Transverse colon (tissue), 4 donors: ENCODE results near the gene ZNF576. TPM values are rescaled to one million over a fixed set of nuclear protein-coding genes. Genes with fewer than 3 reads are reported as not detected.
"Not testable (repeated sequence)": the region's sequence is repeated elsewhere in the genome, so short reads cannot be mapped to it uniquely, and the experiment has no call there.

Experiments
- DNase-seq: peaks from one replicate; pipeline ENCODE4 v3.0.0-alpha.2; 2019
- H3K27ac ChIP-seq, 4 donors: fragments of 200-600 bp; sonication (generic); 2 replicates each; pipeline ENCODE4 v1.5.1; 2016 to 2018; ENCODE audit warnings: inconsistent platforms in 4 of 4
- H3K27me3 ChIP-seq: fragments of 200-600 bp; sonication (generic); 2 replicates; pipeline ENCODE4 v1.5.1; 2017; ENCODE audit warnings: inconsistent platforms
- H3K36me3 ChIP-seq, 4 donors: fragments of 200-600 bp; sonication (generic); 2 replicates each; pipeline ENCODE4 v1.5.1; 2017 to 2019; ENCODE audit warnings: inconsistent platforms in 4 of 4
- H3K4me1 ChIP-seq, 4 donors: fragments of 200-600 bp; sonication (generic); 2 replicates each; pipeline ENCODE4 v1.5.1; 2017 to 2020; ENCODE audit warnings: inconsistent platforms in 4 of 4
- H3K4me3 ChIP-seq, 4 donors: fragments of 200-600 bp; sonication (generic); 1 replicate in 1 of 4; 2 replicates in 3 of 4; pipeline versions ENCODE4 v1.5.1 to v1.6.1; 2017 to 2019; ENCODE audit warnings: inconsistent platforms in 4 of 4
- H3K9me3 ChIP-seq, 2 donors: fragments of 200-600 bp; sonication (generic); 2 replicates each; pipeline ENCODE4 v1.5.1; 2017 to 2019; ENCODE audit warnings: inconsistent platforms in 2 of 2
- CTCF ChIP-seq, 5 experiments: fragments of 200-600 bp in 3 of 5; fragments of 450-650 bp in 2 of 5; sonication (generic) in 3 of 5; IDR thresholded peaks; 1 replicate in 2 of 5; 2 replicates in 3 of 5; pipeline ENCODE4 v1.5.1; 2016 to 2017; ENCODE audit warnings: antibody characterized with exemption in 5 of 5, inconsistent platforms in 3 of 5, mild to moderate bottlenecking in 2 of 5, moderate library complexity in 1 of 5
- EP300 ChIP-seq: sonication (generic); formaldehyde crosslinking; IDR thresholded peaks from one replicate; pipeline ENCODE4 v1.6.1; 2017; ENCODE audit warnings: antibody characterized with exemption, low read depth
- POLR2A ChIP-seq: fragments of 450-650 bp; IDR thresholded peaks from one replicate; pipeline ENCODE4 v1.6.1; 2016; ENCODE audit warnings: antibody characterized with exemption, mild to moderate bottlenecking, moderate library complexity
- POLR2AphosphoS5 ChIP-seq, 3 donors: sonication (generic); formaldehyde crosslinking; IDR thresholded peaks; one replicate each; pipeline ENCODE4 v1.6.1; 2016; ENCODE audit warnings: antibody characterized with exemption in 3 of 3
- WGBS, 2 donors: methylation state at CpG; one replicate each; pipeline ENCODE4 v1.1.5; 2018; ENCODE audit warnings: low coverage in 1 of 2; 5-methylcytosine and 5-hydroxymethylcytosine counted together
- in situ Hi-C, 4 donors: fragments of 200-750 bp; cut with MboI; loops; one replicate each; pipeline versions ENCODE4 v1.15.0 to v1.15.1; 2017; ENCODE audit warnings: low sequenced_read_pairs in 3 of 4, low pct_ligation_motif_present in 1 of 4, low pct_unique_long_range_greater_than_20kb in 1 of 4
- intact Hi-C: fragments of 100-400 bp; cut with DNase I; formaldehyde crosslinking; loops from one replicate; pipeline ENCODE4 v1.15.1; 2023; ENCODE audit warnings: low total_unique reads
- total RNA-seq, 4 donors: library from RNA; depleted of rRNA; stranded (reverse); fragments of >200 nt; gene quantifications; one replicate each; pipeline ENCODE4 v1.1.0, GENCODE V29; 2016

Gene ZNF576
- total RNA-seq, 4 donors from 2014 or later = 3.7 to 11.9 (median 9.8) TPM

DNA sequence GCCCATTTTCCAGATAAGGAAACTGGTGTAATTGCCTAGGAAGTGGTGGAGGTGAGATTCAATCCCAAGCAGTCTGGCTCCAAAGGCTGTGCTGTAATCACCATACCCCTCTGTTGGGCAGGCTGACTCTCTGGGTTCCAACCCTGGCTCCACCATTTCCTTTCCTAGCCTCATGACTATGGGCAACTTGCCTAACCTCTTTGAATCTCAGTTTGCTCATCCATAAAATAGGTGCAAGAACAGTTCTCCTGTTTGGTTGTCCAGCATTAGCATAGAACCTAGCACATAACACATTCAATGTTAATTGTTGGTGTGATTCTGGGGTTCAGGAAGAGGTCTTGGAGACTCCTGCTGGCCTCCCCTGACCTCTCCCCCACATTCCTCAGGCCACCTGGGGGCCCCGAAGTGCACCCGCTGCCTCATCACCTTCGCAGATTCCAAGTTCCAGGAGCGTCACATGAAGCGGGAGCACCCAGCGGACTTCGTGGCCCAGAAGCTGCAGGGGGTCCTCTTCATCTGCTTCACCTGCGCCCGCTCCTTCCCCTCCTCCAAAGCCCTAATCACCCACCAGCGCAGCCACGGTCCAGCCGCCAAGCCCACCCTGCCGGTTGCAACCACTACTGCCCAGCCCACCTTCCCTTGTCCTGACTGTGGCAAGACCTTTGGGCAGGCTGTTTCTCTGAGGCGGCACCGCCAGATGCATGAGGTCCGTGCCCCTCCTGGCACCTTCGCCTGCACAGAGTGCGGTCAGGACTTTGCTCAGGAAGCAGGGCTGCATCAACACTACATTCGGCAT, 2.2 kb downstream of the ZNF576 start:
- Histone ChIP-seq H3K4me1 (peaks cover 25 to 34% (median 29%) of the 10 kb centered on the region in 4 donors), H3K4me3 (no peak overlapping the region), H3K27me3 (no peaks in the 10 kb centered on the region), H3K27ac (no peak overlapping the region), H3K9me3 (no peaks in the 10 kb centered on the region), H3K36me3 (peaks cover 0 to 6% (median 3%) of the 10 kb centered on the region in 4 donors)
- TF ChIP-seq POLR2AphosphoS5 (IDR thresholded peaks at IDR 0.05) (no peak), EP300 (no peak), POLR2A (no peak), CTCF (IDR thresholded peaks at IDR 0.05) (no peak)
- WGBS, 2 donors = 92 to 100% methylated on average over 4 to 19 of the region's 19 CpGs
- no peak for DNase-seq
- intact Hi-C loops = loop anchor here (10.0 kb wide), 1 partner anchor 64 kb away; the partner anchor contains the start of gene ZNF575
- in situ Hi-C loops = no loop called here

DNA sequence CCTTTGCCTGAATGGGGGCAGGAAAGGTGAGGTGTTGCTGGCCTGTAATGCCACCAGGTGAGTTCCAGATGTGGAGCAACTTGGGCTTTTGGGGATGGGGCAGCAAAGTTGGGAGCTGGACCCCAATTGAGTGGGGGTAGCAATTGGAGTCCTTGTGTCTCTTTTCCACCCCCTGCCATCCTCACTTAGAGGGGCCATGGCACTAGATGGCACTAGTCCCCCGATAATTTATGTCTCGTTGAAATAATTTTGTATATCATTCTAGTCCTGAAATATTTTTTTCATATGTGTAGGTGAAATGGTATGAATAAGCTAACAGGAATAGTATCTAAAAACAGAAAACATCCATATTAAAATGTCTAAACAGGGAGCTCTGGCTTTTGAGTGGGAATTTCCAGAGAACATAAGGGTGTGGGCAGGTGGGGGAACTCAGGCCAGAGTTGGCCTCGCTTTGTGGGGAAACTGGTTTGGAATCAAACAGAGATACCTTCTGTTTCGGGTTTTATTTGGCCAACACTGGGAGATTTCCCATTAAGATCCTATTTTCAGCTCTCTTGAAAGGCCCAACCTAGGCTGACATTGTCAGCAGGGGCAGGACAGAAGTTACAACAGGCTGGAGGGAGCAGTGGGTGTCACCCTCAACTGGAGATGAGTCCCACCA, 3.4 kb downstream of the ZNF576 start:
- Histone ChIP-seq H3K4me3 (no peak overlapping the region), H3K9me3 (no peaks in the 10 kb centered on the region), H3K27me3 (no peaks in the 10 kb centered on the region), H3K4me1 (peaks cover 14 to 24% (median 20%) of the 10 kb centered on the region in 4 donors), H3K36me3 (peaks cover 0 to 6% (median 3%) of the 10 kb centered on the region in 4 donors), H3K27ac (no peak overlapping the region)
- 87 to 89% methylated on average over 3 to 4 of the region's 4 CpGs for WGBS, 2 donors
- intact Hi-C loops (loop anchor here (10.0 kb wide), 1 partner anchor 65 kb away; the partner anchor contains the start of gene ZNF575), in situ Hi-C loops (no loop called here)
- DNase-seq = no peak
- TF ChIP-seq POLR2AphosphoS5 (IDR thresholded peaks at IDR 0.05) (no peak), EP300 (no peak)

- intact Hi-C loops, in situ Hi-C loops, H3K36me3 ChIP-seq, H3K27me3 ChIP-seq, H3K9me3 ChIP-seq, H3K27ac ChIP-seq, H3K4me3 ChIP-seq, DNase-seq: not testable (repeated sequence)
- H3K4me1 ChIP-seq = peaks cover 12 to 18% (median 15%) of the 10 kb centered on the region in 4 donors
- 74 to 80% methylated on average over 1 to 5 of the region's 5 CpGs for WGBS, 2 donors
Observed at GRCh38 chr19:43600326-43600725, 3.9 kb downstream of the ZNF576 start.

GRCh38 chr19:43605875-43606568, 9.6 kb downstream of the ZNF576 start:
- DNase-seq = no peak
- intact Hi-C loops = no loop called here
- no peak for TF ChIP-seq POLR2AphosphoS5 (IDR thresholded peaks at IDR 0.05)
- TF ChIP-seq POLR2A = no peak
- TF ChIP-seq EP300 = no peak
- TF ChIP-seq CTCF (IDR thresholded peaks at IDR 0.05) = no peak
- in situ Hi-C loops = no loop called here
- no peak overlapping the region for H3K27ac ChIP-seq
- H3K4me3 ChIP-seq = no peak overlapping the region
- no peaks in the 10 kb centered on the region for H3K36me3 ChIP-seq
- H3K9me3 ChIP-seq = no peaks in the 10 kb centered on the region
- no peaks in the 10 kb centered on the region for H3K4me1 ChIP-seq
- 76 to 77% methylated on average over 4 to 7 of the region's 7 CpGs for WGBS, 2 donors
- H3K27me3 ChIP-seq = no peaks in the 10 kb centered on the region
